IPS-15b (cell line): Measurements from ENCODE around the gene RGS7BP.

Experiments used
- H3K27me3 ChIP-seq: one replicate; pipeline ENCODE4 v1.6.1; 2013; ENCODE audit warnings: low read length; ENCODE audit not compliant: control insufficient read depth, insufficient read depth
- H3K36me3 ChIP-seq: one replicate; pipeline ENCODE4 v1.6.1; 2013; ENCODE audit warnings: low read length; ENCODE audit not compliant: control insufficient read depth, insufficient read depth
- H3K4me1 ChIP-seq: one replicate; pipeline ENCODE4 v1.6.1; 2013; ENCODE audit warnings: mild to moderate bottlenecking, low read length; ENCODE audit not compliant: control insufficient read depth, insufficient read depth
- H3K4me3 ChIP-seq: one replicate; pipeline ENCODE4 v1.5.1; 2013; ENCODE audit warnings: low read depth, low read length
- H3K9ac ChIP-seq: one replicate; pipeline ENCODE4 v1.6.1; 2013; ENCODE audit warnings: low read depth, mild to moderate bottlenecking, low read length
- H3K9me3 ChIP-seq: one replicate; pipeline ENCODE4 v1.6.1; 2013; ENCODE audit warnings: mild to moderate bottlenecking, low read length; ENCODE audit not compliant: control insufficient read depth, insufficient read depth

Gene RGS7BP

GRCh38 chr5:64603676-64604075 lies 97.9 kb downstream of the RGS7BP start:
- Histone ChIP-seq H3K4me3 (no peak overlapping the region), H3K27me3 (no peaks in the 10 kb centered on the region), H3K4me1 (no peaks in the 10 kb centered on the region), H3K9ac (no peak overlapping the region), H3K36me3 (no peaks in the 10 kb centered on the region), H3K9me3 (no peaks in the 10 kb centered on the region)

GRCh38 chr5:64606926-64607325 lies 101.1 kb downstream of the RGS7BP start:
- Histone ChIP-seq H3K27me3 (no peaks in the 10 kb centered on the region), H3K36me3 (no peaks in the 10 kb centered on the region), H3K4me3 (no peak overlapping the region), H3K4me1 (no peaks in the 10 kb centered on the region), H3K9me3 (no peaks in the 10 kb centered on the region), H3K9ac (no peak overlapping the region)

- H3K9me3 ChIP-seq: no peaks in the 10 kb centered on the region
- no peak overlapping the region for H3K9ac ChIP-seq
- H3K36me3 ChIP-seq: no peaks in the 10 kb centered on the region
- H3K27me3 ChIP-seq: no peaks in the 10 kb centered on the region
- no peaks in the 10 kb centered on the region for H3K4me1 ChIP-seq
- H3K4me3 ChIP-seq: no peak overlapping the region
Measured at GRCh38 chr5:64612344-64612961, 106.6 kb downstream of the RGS7BP start.

GRCh38 chr5:64615895-64616294 lies 110.1 kb downstream of the RGS7BP start:
- Histone ChIP-seq H3K4me1 (no peaks in the 10 kb centered on the region), H3K9me3 (no peaks in the 10 kb centered on the region), H3K36me3 (no peaks in the 10 kb centered on the region), H3K27me3 (no peaks in the 10 kb centered on the region), H3K4me3 (no peak overlapping the region), H3K9ac (no peak overlapping the region)

GRCh38 chr5:64619609-64620008 lies 113.8 kb downstream of the RGS7BP start:
- Histone ChIP-seq H3K9me3 (no peaks in the 10 kb centered on the region), H3K36me3 (no peaks in the 10 kb centered on the region), H3K4me1 (no peaks in the 10 kb centered on the region), H3K27me3 (no peaks in the 10 kb centered on the region), H3K4me3 (no peak overlapping the region), H3K9ac (no peak overlapping the region)

- Histone ChIP-seq H3K9ac (no peak overlapping the region), H3K4me3 (no peak overlapping the region), H3K27me3 (no peaks in the 10 kb centered on the region), H3K4me1 (no peaks in the 10 kb centered on the region), H3K36me3 (no peaks in the 10 kb centered on the region), H3K9me3 (no peaks in the 10 kb centered on the region)
Measured at GRCh38 chr5:64622991-64623390, 117.2 kb downstream of the RGS7BP start.

DNA sequence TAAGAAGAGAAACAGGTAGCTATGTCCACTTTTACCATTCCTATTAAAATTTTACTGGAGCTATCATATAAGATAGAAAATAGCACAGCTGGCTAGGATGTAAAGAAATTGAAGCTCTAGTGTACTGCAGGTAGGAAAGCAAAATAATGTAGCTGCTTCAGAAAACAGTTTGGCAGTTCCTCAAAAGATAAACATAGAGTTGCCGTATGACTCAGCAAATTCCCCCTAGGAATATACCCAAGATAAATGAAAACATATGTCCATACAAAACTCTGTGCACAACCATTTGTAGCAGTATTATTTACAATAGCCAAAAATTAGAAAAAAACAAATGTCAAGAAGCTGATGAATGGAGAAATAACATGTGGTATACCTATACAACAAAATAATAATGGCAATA lies 119.9 kb downstream of the RGS7BP start:
- Histone ChIP-seq H3K4me1 (no peaks in the 10 kb centered on the region), H3K36me3 (no peaks in the 10 kb centered on the region), H3K27me3 (no peaks in the 10 kb centered on the region), H3K9ac (no peak overlapping the region), H3K4me3 (no peak overlapping the region), H3K9me3 (no peaks in the 10 kb centered on the region)

DNA sequence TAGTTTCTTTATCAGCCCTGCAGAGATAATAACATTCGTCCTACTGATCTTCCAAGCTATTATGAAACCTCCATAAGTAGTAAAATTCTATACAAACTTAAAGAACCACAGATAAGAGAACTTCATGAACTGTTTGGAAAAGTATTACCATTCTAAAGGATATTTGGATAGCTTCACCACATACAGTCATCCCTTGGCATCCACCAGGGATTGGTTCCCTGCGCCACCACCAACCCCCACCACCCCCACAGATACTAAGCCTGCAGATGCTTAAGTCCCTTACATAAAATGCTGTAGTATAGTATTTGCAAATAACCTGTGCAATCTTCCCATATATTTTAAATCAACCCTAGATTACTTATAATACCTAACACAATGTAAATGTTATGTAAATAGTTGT lies 123.1 kb downstream of the RGS7BP start:
- Histone ChIP-seq H3K36me3 (no peaks in the 10 kb centered on the region), H3K4me1 (no peaks in the 10 kb centered on the region), H3K9me3 (no peaks in the 10 kb centered on the region), H3K9ac (no peak overlapping the region), H3K27me3 (no peaks in the 10 kb centered on the region), H3K4me3 (no peak overlapping the region)

GRCh38 chr5:64629841-64630240 lies 124.0 kb downstream of the RGS7BP start:
- no peaks in the 10 kb centered on the region for H3K4me1 ChIP-seq
- H3K36me3 ChIP-seq: no peaks in the 10 kb centered on the region
- no peaks in the 10 kb centered on the region for H3K9me3 ChIP-seq
- no peak overlapping the region for H3K9ac ChIP-seq
- H3K4me3 ChIP-seq: no peak overlapping the region
- H3K27me3 ChIP-seq: no peaks in the 10 kb centered on the region

DNA sequence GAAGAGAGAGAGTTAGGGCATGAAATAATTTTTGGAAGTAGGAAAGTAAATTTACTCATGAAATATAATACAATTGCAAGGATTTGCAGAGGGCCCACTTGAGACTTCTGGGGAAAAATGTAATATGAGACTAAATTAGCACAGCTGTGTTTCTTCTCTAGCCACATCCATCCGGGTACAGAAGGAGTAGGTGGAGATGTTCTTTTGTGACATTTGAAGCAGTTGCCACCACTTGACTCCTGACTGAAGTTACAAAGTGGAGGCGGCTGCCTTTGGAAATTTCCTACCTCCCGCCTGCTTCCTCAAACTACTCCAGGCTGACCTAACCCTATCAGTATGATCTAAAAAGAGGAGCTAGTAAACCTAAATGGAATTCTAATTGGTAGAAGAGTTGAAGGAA lies 126.4 kb downstream of the RGS7BP start:
- Histone ChIP-seq H3K4me1 (no peaks in the 10 kb centered on the region), H3K4me3 (no peak overlapping the region), H3K9me3 (no peaks in the 10 kb centered on the region), H3K27me3 (no peaks in the 10 kb centered on the region), H3K36me3 (no peaks in the 10 kb centered on the region), H3K9ac (no peak overlapping the region)

DNA sequence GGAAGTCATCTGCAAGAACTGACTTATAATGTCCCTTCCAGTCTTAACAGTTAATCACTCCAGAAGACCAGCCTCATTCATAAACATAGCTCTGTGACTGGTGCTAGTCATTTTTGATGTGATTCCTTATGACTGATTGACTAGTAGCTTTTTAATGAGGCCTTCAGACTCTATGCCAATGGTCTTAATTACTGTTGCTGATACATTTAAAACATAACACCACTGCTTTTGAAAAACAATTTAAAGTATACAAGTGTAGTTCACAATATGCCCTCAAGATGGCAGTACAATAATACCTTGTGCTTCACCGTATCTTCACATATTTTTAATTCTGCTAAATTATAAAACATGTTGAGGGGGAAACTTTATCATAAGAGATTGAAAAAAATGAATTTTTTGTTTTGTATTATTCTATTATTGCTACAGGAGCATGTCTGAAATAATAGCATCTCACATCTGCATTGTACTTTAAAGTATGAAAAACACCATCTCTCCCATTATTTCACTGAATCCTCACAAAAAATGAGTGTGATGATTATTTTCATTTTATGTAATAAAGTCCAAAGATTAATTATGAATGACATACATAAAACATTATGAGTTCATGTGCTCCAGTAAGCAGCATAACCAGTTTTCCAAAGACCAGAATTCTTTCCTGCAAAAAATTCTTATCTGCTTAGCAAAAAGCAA lies 129.3 kb downstream of the RGS7BP start:
- peaks cover 7% of the 10 kb centered on the region for H3K4me1 ChIP-seq
- no peak overlapping the region for H3K9ac ChIP-seq
- H3K36me3 ChIP-seq: no peaks in the 10 kb centered on the region
- H3K27me3 ChIP-seq: peaks cover 2% of the 10 kb centered on the region
- H3K4me3 ChIP-seq: no peak overlapping the region
- no peaks in the 10 kb centered on the region for H3K9me3 ChIP-seq

DNA sequence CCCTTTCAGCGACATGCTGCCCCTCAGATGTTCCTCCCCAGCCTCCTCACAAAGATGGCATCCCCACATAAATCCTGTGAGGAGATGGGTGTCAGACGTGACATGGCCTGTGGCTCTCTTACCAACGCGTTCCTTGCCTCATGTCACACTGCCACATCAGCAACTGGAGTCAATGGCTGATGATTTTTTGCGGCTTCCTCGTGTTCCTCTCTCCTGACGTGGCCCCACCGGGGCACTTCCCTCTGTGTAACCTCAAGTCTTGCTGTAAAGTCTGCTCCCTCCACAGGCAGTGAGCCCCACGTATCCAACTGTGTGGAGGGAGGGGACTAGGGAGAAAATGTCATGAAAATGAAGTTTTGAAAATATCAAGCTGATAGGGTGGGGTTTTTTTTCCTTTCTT lies 131.3 kb downstream of the RGS7BP start:
- H3K36me3 ChIP-seq: no peaks in the 10 kb centered on the region
- no peak overlapping the region for H3K9ac ChIP-seq
- peaks cover 2% of the 10 kb centered on the region for H3K27me3 ChIP-seq
- peaks cover 7% of the 10 kb centered on the region for H3K4me1 ChIP-seq
- no peak overlapping the region for H3K4me3 ChIP-seq
- no peaks in the 10 kb centered on the region for H3K9me3 ChIP-seq
